Neuronal stem cell (in vitro differentiated cells): ENCODE results near the gene FOXP2.

Experiments used
- DNase-seq: peaks from one replicate; pipeline ENCODE4 v3.0.0-alpha.2; 2013; ENCODE audit warnings: low spot score
- H2AFZ ChIP-seq: one replicate; pipeline ENCODE4 v1.6.1; 2013; ENCODE audit warnings: mild to moderate bottlenecking, low read length, inconsistent platforms
- H2AK5ac ChIP-seq: 2 replicates; pipeline ENCODE4 v1.6.1; 2013; ENCODE audit warnings: low read depth, mild to moderate bottlenecking, inconsistent platforms, low read length, moderate library complexity, mixed read lengths
- H2BK120ac ChIP-seq: 2 replicates; pipeline ENCODE4 v1.6.1; 2013; ENCODE audit warnings: low read depth, mild to moderate bottlenecking, inconsistent platforms, low read length, moderate library complexity, mixed read lengths
- H2BK12ac ChIP-seq: one replicate; pipeline ENCODE4 v1.6.1; 2013; ENCODE audit warnings: low read length, inconsistent platforms
- H2BK15ac ChIP-seq: 2 replicates; pipeline ENCODE4 v1.6.1; 2013; ENCODE audit warnings: mild to moderate bottlenecking, low read length, inconsistent platforms, mixed read lengths
- H2BK5ac ChIP-seq: one replicate; pipeline ENCODE4 v1.6.1; 2013; ENCODE audit warnings: inconsistent platforms, mild to moderate bottlenecking, low read length, moderate library complexity
- H3K14ac ChIP-seq: one replicate; pipeline ENCODE4 v1.6.1; 2013; ENCODE audit warnings: low read length, inconsistent platforms
- H3K18ac ChIP-seq: 2 replicates; pipeline ENCODE4 v1.6.1; 2013; ENCODE audit warnings: low read length, inconsistent platforms
- H3K23ac ChIP-seq: 2 replicates; pipeline ENCODE4 v1.6.1; 2013; ENCODE audit warnings: low read depth, mild to moderate bottlenecking, mixed read lengths, low read length, inconsistent platforms; ENCODE audit not compliant: poor library complexity
- H3K27ac ChIP-seq: replicated peaks from 3 replicates; pipeline ENCODE4 v1.5.1; 2013; ENCODE audit warnings: low read length, inconsistent platforms
- H3K27me3 ChIP-seq, 3 experiments: 2 replicates each; pipeline ENCODE4 v1.6.1; 2013; ENCODE audit warnings: low read length in 3 of 3, mild to moderate bottlenecking in 2 of 3, inconsistent platforms in 1 of 3, low read depth in 1 of 3, mixed read lengths in 1 of 3, moderate library complexity in 1 of 3; ENCODE audit not compliant: control insufficient read depth in 3 of 3, insufficient read depth in 3 of 3
- H3K36me3 ChIP-seq, 2 donors: replicated peaks in 1 of 2; 2 replicates each; pipeline ENCODE4 v1.6.1; 2013; ENCODE audit warnings: low read length in 2 of 2; ENCODE audit not compliant: control insufficient read depth in 2 of 2, insufficient read depth in 2 of 2
- H3K4ac ChIP-seq: 2 replicates; pipeline ENCODE4 v1.6.1; 2013; ENCODE audit warnings: inconsistent platforms, mild to moderate bottlenecking, low read length, moderate library complexity
- H3K4me1 ChIP-seq, 2 donors: 1 replicate in 1 of 2; 2 replicates in 1 of 2; pipeline ENCODE4 v1.6.1; 2013; ENCODE audit warnings: low read length in 2 of 2, low read depth in 1 of 2; ENCODE audit not compliant: control insufficient read depth in 2 of 2, insufficient read depth in 1 of 2
- H3K4me2 ChIP-seq: one replicate; pipeline ENCODE4 v1.6.1; 2013; ENCODE audit warnings: mild to moderate bottlenecking, low read length, inconsistent platforms; ENCODE audit not compliant: insufficient read depth, poor library complexity, severe bottlenecking
- H3K4me3 ChIP-seq, 2 donors: 2 replicates each; pipeline ENCODE4 v1.5.1; 2013; ENCODE audit warnings: low read length in 2 of 2, mild to moderate bottlenecking in 2 of 2, inconsistent platforms in 1 of 2, moderate library complexity in 1 of 2
- H3K79me1 ChIP-seq: one replicate; pipeline ENCODE4 v1.6.1; 2013; ENCODE audit warnings: low read depth, mild to moderate bottlenecking, inconsistent platforms, low read length, moderate library complexity
- H3K9ac ChIP-seq: one replicate; pipeline ENCODE4 v1.6.1; 2013; ENCODE audit warnings: mild to moderate bottlenecking, low read depth, low read length, inconsistent platforms; ENCODE audit not compliant: poor library complexity
- H3K9me3 ChIP-seq, 2 donors: replicated peaks in 1 of 2; 2 replicates each; pipeline versions ENCODE3 to v1.6.1; 2013; ENCODE audit warnings: low read length in 2 of 2, mild to moderate bottlenecking in 2 of 2, inconsistent platforms in 1 of 2, low read depth in 1 of 2, mixed read lengths in 1 of 2, moderate library complexity in 1 of 2; ENCODE audit not compliant: control insufficient read depth in 2 of 2, insufficient read depth in 1 of 2
- H4K8ac ChIP-seq: one replicate; pipeline ENCODE4 v1.6.1; 2013; ENCODE audit warnings: low read depth, mild to moderate bottlenecking, inconsistent platforms, low read length, moderate library complexity
- H4K91ac ChIP-seq: one replicate; pipeline ENCODE4 v1.6.1; 2013; ENCODE audit warnings: low read length, low read depth, mild to moderate bottlenecking, inconsistent platforms; ENCODE audit not compliant: poor library complexity
- WGBS, 2 donors: extraction: QIAGEN DNeasy Blood & Tissue Kit; methylation state at CpG; one replicate each; pipeline ENCODE4 v1.1.7; 2013; ENCODE audit warnings: missing lambda C conversion rate in 2 of 2, mixed read lengths in 1 of 2; ENCODE audit not compliant: insufficient read length in 2 of 2, insufficient replicate concordance in 1 of 2; ENCODE audit errors: extremely low coverage in 2 of 2; 5-methylcytosine and 5-hydroxymethylcytosine counted together

FOXP2 gene

DNA sequence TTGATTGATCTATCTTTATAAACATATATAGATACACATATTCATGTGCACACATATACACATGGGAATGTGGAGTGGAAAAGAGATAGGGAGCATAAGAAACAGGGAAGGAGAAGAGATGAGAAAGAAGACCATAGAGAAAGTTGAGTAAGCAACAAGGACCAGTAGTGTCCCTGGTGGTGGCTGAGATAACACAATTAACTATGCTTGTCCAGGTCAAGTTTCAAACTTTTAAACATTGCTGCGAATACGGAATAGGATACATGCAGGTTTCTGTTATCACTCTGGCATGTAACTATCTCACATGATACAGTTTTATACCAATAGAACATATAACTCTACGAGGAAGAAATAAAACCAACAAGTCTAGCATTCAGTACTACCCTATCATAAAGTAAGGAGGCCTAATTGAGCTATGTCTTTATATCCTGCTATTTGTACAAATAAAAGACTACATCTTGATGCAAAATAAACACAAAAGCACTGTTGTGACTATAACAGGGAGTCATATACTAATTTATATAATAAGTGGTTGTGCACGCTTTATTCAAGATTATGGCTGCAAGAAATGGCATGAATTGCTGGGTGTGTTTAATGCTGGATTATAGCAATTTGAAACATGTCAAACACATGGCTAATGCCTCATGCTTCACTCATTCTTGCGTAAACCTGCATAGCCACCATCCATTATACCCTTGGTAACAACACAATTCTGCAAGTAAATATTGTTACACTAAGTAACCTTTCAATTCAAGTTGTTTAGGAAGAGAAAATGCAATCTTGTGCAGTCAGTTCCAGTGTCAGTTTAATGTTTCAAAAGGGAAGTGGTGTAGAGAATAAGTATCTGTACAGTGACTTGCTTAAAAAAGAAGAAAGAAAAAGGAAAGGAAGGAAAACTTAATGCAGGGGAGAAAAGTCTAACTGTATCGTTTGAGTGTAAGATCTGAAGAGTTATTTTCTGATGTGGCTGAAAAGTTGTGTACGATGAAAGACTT, 8.2 kb downstream of the FOXP2 start:
- no peaks in the 10 kb centered on the region for H3K9me3 ChIP-seq
- H3K23ac ChIP-seq = no peak overlapping the region
- H2AK5ac ChIP-seq = no peak overlapping the region
- H3K27ac ChIP-seq = no peak overlapping the region
- no CpG with 5 or more reads among the region's 7 CpGs for WGBS, 2 donors
- no peak overlapping the region for H4K8ac ChIP-seq
- H3K4me3 ChIP-seq = no peak overlapping the region
- no peak overlapping the region for H2BK120ac ChIP-seq
- peaks cover 0 to 2% (median 0%) of the 10 kb centered on the region in 3 experiments for H3K27me3 ChIP-seq
- no peak overlapping the region for H3K14ac ChIP-seq
- no peak overlapping the region for H2BK12ac ChIP-seq
- H3K18ac ChIP-seq = no peak overlapping the region
- peaks cover 6 to 15% of the 10 kb centered on the region in 2 donors for H3K4me1 ChIP-seq
- H3K9ac ChIP-seq = no peak overlapping the region
- no peak overlapping the region for H2AFZ ChIP-seq
- H3K36me3 ChIP-seq = no peaks in the 10 kb centered on the region
- H4K91ac ChIP-seq = no peak overlapping the region
- H2BK15ac ChIP-seq = no peak overlapping the region
- H3K4ac ChIP-seq = no peak overlapping the region
- no peaks in the 10 kb centered on the region for H3K79me1 ChIP-seq
- H2BK5ac ChIP-seq = no peak overlapping the region
- DNase-seq = no peak
- H3K4me2 ChIP-seq = no peak overlapping the region

- H3K23ac ChIP-seq = no peak overlapping the region
- peaks cover 2% of the 10 kb centered on the region in 2 donors for H3K4me1 ChIP-seq
- H3K4me2 ChIP-seq = no peak overlapping the region
- H3K27ac ChIP-seq = no peak overlapping the region
- no peaks in the 10 kb centered on the region for H3K9me3 ChIP-seq
- WGBS, 2 donors = no CpG with 5 or more reads among the region's 2 CpGs
- no peak overlapping the region for H2AFZ ChIP-seq
- H2AK5ac ChIP-seq = no peak overlapping the region
- no peak for DNase-seq
- no peaks in the 10 kb centered on the region for H3K36me3 ChIP-seq
- H3K4ac ChIP-seq = no peak overlapping the region
- no peaks in the 10 kb centered on the region for H3K27me3 ChIP-seq
- H4K8ac ChIP-seq = no peak overlapping the region
- no peak overlapping the region for H2BK5ac ChIP-seq
- H4K91ac ChIP-seq = no peak overlapping the region
- H2BK120ac ChIP-seq = no peak overlapping the region
- H2BK15ac ChIP-seq = no peak overlapping the region
- no peak overlapping the region for H3K18ac ChIP-seq
- H3K4me3 ChIP-seq = no peak overlapping the region
- H3K79me1 ChIP-seq = no peaks in the 10 kb centered on the region
- H3K14ac ChIP-seq = no peak overlapping the region
- no peak overlapping the region for H2BK12ac ChIP-seq
- H3K9ac ChIP-seq = no peak overlapping the region
These were observed 11.8 kb downstream of the FOXP2 start for GRCh38 chr7:114426382-114426781.

- DNase-seq = no peak
- no peak overlapping the region for H3K14ac ChIP-seq
These were observed 12.2 kb downstream of the FOXP2 start for GRCh38 chr7:114426824-114427223.

DNA sequence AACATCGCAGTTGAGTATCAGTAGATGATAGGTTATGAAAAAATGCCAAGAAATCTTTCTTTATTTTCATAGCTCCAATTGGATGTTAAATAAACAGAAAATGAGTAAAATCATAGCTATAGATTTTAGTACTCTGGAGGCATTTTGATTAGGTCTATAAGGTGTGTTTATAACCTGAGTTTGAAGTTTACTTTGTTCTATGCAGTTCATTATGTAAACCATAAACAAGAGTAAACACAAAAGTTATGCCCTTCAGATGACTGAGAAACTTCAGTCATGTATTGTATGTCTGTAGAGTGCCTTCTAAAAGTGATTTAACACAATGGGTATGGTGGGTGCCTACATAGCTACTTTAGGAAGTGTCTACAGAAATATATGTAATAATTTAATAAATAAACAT, 13.6 kb downstream of the FOXP2 start:
- Histone ChIP-seq H3K9me3 (no peaks in the 10 kb centered on the region), H3K27me3 (no peaks in the 10 kb centered on the region), H2BK15ac (no peak overlapping the region), H3K9ac (no peak overlapping the region), H3K4me3 (no peak overlapping the region), H3K4me2 (no peak overlapping the region), H3K4ac (no peak overlapping the region), H3K23ac (no peak overlapping the region), H3K14ac (no peak overlapping the region), H2BK5ac (no peak overlapping the region), H3K36me3 (no peaks in the 10 kb centered on the region), H2AK5ac (no peak overlapping the region), H2BK120ac (no peak overlapping the region), H4K8ac (no peak overlapping the region), H4K91ac (no peak overlapping the region), H3K27ac (no peak overlapping the region), H3K18ac (no peak overlapping the region), H3K79me1 (no peaks in the 10 kb centered on the region), H3K4me1 (peaks cover 2 to 4% of the 10 kb centered on the region in 2 donors), H2AFZ (no peak overlapping the region), H2BK12ac (no peak overlapping the region)
- no peak for DNase-seq
- no CpG with 5 or more reads among the region's 1 CpG for WGBS, 2 donors

More at GRCh38 chr7:114426824-114427223, 12.2 kb downstream of the FOXP2 start:
- H4K91ac ChIP-seq = no peak overlapping the region
- no peak overlapping the region for H3K4ac ChIP-seq
- no peak overlapping the region for H3K4me3 ChIP-seq
- H3K27ac ChIP-seq = no peak overlapping the region
- no peak overlapping the region for H4K8ac ChIP-seq
- no peak overlapping the region for H3K23ac ChIP-seq
- H2BK12ac ChIP-seq = no peak overlapping the region
- H3K79me1 ChIP-seq = no peaks in the 10 kb centered on the region
- no peak overlapping the region for H2AFZ ChIP-seq
- no peaks in the 10 kb centered on the region for H3K36me3 ChIP-seq
- no peak overlapping the region for H3K4me2 ChIP-seq
- no CpG with 5 or more reads among the region's 4 CpGs for WGBS, 2 donors
- H2AK5ac ChIP-seq = no peak overlapping the region
- H2BK120ac ChIP-seq = no peak overlapping the region
- no peaks in the 10 kb centered on the region for H3K27me3 ChIP-seq
- H2BK5ac ChIP-seq = no peak overlapping the region
- H3K9me3 ChIP-seq = no peaks in the 10 kb centered on the region
- H3K9ac ChIP-seq = no peak overlapping the region
- no peak overlapping the region for H2BK15ac ChIP-seq
- no peak overlapping the region for H3K18ac ChIP-seq
- peaks cover 2 to 4% of the 10 kb centered on the region in 2 donors for H3K4me1 ChIP-seq
